Measurements from ENCODE around the gene RBM33.
A peak's percentile ranks its signal among the peaks of the same experiment; 100 is the strongest.

Gene RBM33

DNA sequence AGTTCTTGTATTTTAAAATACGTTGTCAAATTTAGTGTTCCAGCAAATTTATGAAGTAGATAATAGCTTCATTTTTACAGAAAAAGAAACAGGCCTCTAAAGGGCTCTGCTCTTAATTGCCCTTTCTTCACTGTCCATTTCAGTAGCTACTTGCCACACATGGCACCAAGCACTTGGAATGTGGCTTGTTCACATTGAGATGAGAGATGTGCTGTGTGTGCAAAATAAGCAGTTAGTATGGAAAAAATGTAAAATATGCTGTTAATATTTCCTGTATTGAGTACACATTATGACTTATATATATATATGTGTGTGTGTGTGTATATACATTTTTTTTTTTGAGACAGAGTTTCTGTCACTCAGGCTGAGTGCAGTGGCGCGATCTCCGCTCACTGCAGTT lies 19.5 kb downstream of the RBM33 start:
- Histone ChIP-seq H3K9me2 (ENCODE audit: low read depth, low read length) (no peaks in the 10 kb centered on the region), H2AFZ (ENCODE audit: low read length) (no peak overlapping the region), H3K27ac (ENCODE audit: low read depth, low read length, poor library complexity, severe bottlenecking) (no peak overlapping the region), H3K4me3 (ENCODE audit: low read depth, low read length, poor library complexity, severe bottlenecking) (no peak overlapping the region), H3K9me3 (ENCODE audit: low read length) (peaks cover 4% of the 10 kb centered on the region), H3K9ac (ENCODE audit: low read length) (no peak overlapping the region), H3K4me1 (ENCODE audit: insufficient read depth, low read length, severe bottlenecking) (peaks cover 47% of the 10 kb centered on the region), H3K79me2 (ENCODE audit: insufficient read depth, low read length) (peaks cover 99% of the 10 kb centered on the region), H3F3A (ENCODE audit: insufficient read depth, low read length) (no peaks in the 10 kb centered on the region), H3K4me2 (ENCODE audit: low read length) (no peak overlapping the region), H4K20me1 (ENCODE audit: insufficient read depth, low read length) (0 out of 2 replicates have a peak, but pooled peaks cover 5% of the 10 kb centered on the region), H3K36me3 (ENCODE audit: insufficient read depth, low read length) (peaks cover 68% of the 10 kb centered on the region), H3K27me3 (ENCODE audit: insufficient read depth, low read length) (no peaks in the 10 kb centered on the region)
- no peak for TF ChIP-seq EZH2 (IDR thresholded peaks at IDR 0.05; ENCODE audit: borderline replicate concordance, low read length)
- TF ChIP-seq, protein P1, sequence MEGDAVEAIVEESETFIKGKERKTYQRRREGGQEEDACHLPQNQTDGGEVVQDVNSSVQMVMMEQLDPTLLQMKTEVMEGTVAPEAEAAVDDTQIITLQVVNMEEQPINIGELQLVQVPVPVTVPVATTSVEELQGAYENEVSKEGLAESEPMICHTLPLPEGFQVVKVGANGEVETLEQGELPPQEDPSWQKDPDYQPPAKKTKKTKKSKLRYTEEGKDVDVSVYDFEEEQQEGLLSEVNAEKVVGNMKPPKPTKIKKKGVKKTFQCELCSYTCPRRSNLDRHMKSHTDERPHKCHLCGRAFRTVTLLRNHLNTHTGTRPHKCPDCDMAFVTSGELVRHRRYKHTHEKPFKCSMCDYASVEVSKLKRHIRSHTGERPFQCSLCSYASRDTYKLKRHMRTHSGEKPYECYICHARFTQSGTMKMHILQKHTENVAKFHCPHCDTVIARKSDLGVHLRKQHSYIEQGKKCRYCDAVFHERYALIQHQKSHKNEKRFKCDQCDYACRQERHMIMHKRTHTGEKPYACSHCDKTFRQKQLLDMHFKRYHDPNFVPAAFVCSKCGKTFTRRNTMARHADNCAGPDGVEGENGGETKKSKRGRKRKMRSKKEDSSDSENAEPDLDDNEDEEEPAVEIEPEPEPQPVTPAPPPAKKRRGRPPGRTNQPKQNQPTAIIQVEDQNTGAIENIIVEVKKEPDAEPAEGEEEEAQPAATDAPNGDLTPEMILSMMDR (IDR thresholded peaks at IDR 0.05; ENCODE audit: low read length): no peak

DNA sequence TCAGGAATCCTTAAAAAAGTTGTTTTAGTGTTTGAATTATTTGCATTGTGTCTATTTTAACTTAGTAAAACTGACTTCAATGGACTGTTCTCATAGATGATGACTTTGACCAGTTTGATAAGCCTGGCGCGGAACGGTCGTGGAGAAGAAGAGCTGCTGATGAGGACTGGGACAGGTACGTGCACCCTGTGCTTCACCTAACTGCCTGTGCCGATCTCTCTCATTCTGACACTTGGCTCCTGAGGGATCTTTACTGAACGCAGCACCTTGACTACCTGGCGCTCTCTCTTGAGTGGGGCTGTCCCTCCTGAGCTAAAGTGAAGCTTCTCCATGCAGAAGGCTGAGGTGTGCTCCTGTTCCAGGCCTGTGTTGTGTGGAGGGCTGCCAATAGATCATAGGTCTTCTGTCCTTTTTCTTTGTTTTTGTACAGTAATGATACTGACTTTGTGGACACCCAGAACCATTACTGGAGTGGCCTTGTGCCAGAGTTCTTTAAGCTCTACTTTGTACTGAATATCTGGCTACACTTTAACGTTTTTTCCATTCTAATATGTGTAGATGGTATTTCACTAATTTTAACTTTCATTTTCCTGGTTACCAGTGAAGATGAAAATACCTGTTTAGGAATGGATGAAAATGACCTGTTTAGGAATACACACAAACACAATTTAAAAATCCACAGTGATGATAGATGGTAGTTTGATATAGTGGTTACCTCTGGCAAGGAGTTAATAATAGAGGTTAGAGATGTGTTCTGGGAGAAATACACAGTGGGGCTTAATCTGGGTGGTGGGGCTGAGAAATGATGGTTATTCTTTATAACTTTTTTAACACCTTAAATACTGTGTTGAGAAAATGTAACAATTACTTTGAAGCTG lies 20.9 kb downstream of the RBM33 start:
- Histone ChIP-seq H3K4me3 (ENCODE audit: low read depth, low read length, poor library complexity, severe bottlenecking) (no peak overlapping the region), H2AFZ (ENCODE audit: low read length) (no peak overlapping the region), H3K79me2 (ENCODE audit: insufficient read depth, low read length) (peaks cover 99% of the 10 kb centered on the region), H3K4me2 (ENCODE audit: low read length) (peak overlapping the region; percentile 9; the same call in 1 of the 2 replicates), H3K27ac (ENCODE audit: low read depth, low read length, poor library complexity, severe bottlenecking) (peak overlapping the region; percentile 8), H3K9ac (ENCODE audit: low read length) (no peak overlapping the region), H3K36me3 (ENCODE audit: insufficient read depth, low read length) (peaks cover 69% of the 10 kb centered on the region), H4K20me1 (ENCODE audit: insufficient read depth, low read length) (0 out of 2 replicates have a peak, but pooled peaks cover 5% of the 10 kb centered on the region), H3K27me3 (ENCODE audit: insufficient read depth, low read length) (no peaks in the 10 kb centered on the region), H3F3A (ENCODE audit: insufficient read depth, low read length) (no peaks in the 10 kb centered on the region), H3K9me3 (ENCODE audit: low read length) (peaks cover 3% of the 10 kb centered on the region), H3K9me2 (ENCODE audit: low read depth, low read length) (no peaks in the 10 kb centered on the region), H3K4me1 (ENCODE audit: insufficient read depth, low read length, severe bottlenecking) (peaks cover 54% of the 10 kb centered on the region)
- TF ChIP-seq EZH2 (IDR thresholded peaks at IDR 0.05; ENCODE audit: borderline replicate concordance, low read length): no peak
- TF ChIP-seq, protein P1 (IDR thresholded peaks at IDR 0.05; ENCODE audit: low read length): no peak

DNA sequence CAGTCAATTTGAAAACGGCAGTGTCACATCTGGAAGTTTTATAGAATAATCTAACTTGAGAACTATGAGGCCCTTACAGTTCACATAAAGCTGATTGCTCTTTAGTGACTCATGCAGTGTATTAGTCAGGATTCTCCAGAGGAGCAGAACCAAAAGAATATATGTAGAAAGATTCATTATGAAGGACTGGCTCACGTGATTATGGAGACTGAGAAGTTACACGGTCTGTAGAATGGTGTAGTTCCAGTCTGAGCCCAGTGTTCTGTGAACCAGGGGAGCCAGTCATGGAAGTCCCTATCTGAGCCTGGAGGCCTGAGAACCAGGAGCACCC lies 21.5 kb downstream of the RBM33 start:
- Histone ChIP-seq H4K20me1 (ENCODE audit: insufficient read depth, low read length) (0 out of 2 replicates have a peak, but pooled peaks cover 8% of the 10 kb centered on the region), H3K9me3 (ENCODE audit: low read length) (no peaks in the 10 kb centered on the region; the same call in 1 of the 2 replicates), H3K9me2 (ENCODE audit: low read depth, low read length) (no peaks in the 10 kb centered on the region), H3K79me2 (ENCODE audit: insufficient read depth, low read length) (peaks cover 99% of the 10 kb centered on the region), H3K27me3 (ENCODE audit: insufficient read depth, low read length) (no peaks in the 10 kb centered on the region), H3K4me2 (ENCODE audit: low read length) (peak overlapping the region; percentile 9; the same call in 1 of the 2 replicates), H3K36me3 (ENCODE audit: insufficient read depth, low read length) (peaks cover 71% of the 10 kb centered on the region), H3K9ac (ENCODE audit: low read length) (no peak overlapping the region), H2AFZ (ENCODE audit: low read length) (no peak overlapping the region), H3F3A (ENCODE audit: insufficient read depth, low read length) (no peaks in the 10 kb centered on the region), H3K4me3 (ENCODE audit: low read depth, low read length, poor library complexity, severe bottlenecking) (no peak overlapping the region), H3K27ac (ENCODE audit: low read depth, low read length, poor library complexity, severe bottlenecking) (peak overlapping the region; percentile 8), H3K4me1 (ENCODE audit: insufficient read depth, low read length, severe bottlenecking) (peaks cover 56% of the 10 kb centered on the region)
- TF ChIP-seq, protein P1 (IDR thresholded peaks at IDR 0.05; ENCODE audit: low read length): no peak
- no peak for TF ChIP-seq EZH2 (IDR thresholded peaks at IDR 0.05; ENCODE audit: borderline replicate concordance, low read length)
